K562 (cell line): ENCODE measurements around the gene CPT1C. TPM values are rescaled to one million over a fixed set of nuclear protein-coding genes. Genes with fewer than 3 reads are reported as not detected.
A peak's percentile ranks its signal among the peaks of the same experiment; 100 is the strongest.

Source experiments
- ATAC-seq: fragments of 200-7000 bp; cut with Tn5 transposase; 3 replicates; pipeline ENCODE4 v1.9.1; 2020; ENCODE audit warnings: moderate library complexity
- BruUV-seq: library from RNA; stranded (reverse); fragments of 400-500 nt; replicated peaks from 2 replicates; lab custom pipeline; 2021; lab: Mats Ljungman, UMichigan
- CTCF ChIA-PET: fragments of 300-600 bp; formaldehyde crosslinking; extraction: SDS; loops from one replicate; lab custom pipeline; 2021; ENCODE audit warnings: low intra/inter-chr PET ratio; lab: Yijun Ruan, JAX
- POLR2A ChIA-PET: fragments of 300-600, 350-650 bp; sonication (Branson Sonifier 250); formaldehyde crosslinking; extraction: SDS; loops from one replicate; lab custom pipeline; 2021; ENCODE audit warnings: antibody characterized with exemption, inconsistent platforms; lab: Yijun Ruan, JAX
- DNase-seq, 4 experiments: peaks; one replicate each; pipeline versions ENCODE4 v3.0.0 to v3.0.0-alpha.2; 2011 to 2018; ENCODE audit warnings: low spot score in 3 of 4, mixed read lengths in 3 of 4; ENCODE audit errors: extremely low read depth in 1 of 4
- FAIRE-seq: peaks from 2 replicates; lab custom pipeline; 2011; peaks lifted over from hg19 to GRCh38; lab: Jason Lieb, UNC
- H2AFZ ChIP-seq: 2 replicates; pipeline ENCODE4 v1.6.0; 2011; ENCODE audit warnings: low read depth, low read length, control low read depth, inconsistent platforms
- H3K27ac ChIP-seq: fragments of 200-600 bp; 3 replicates; pipeline ENCODE4 v1.8.0; 2011; ENCODE audit warnings: low read depth, mild to moderate bottlenecking, control low read depth, inconsistent platforms, low read length, moderate library complexity, mixed read lengths; ENCODE audit errors: extremely low read depth
- H3K27me3 ChIP-seq, 2 experiments: fragments of 300-600 bp in 1 of 2; 2 replicates in 1 of 2; 3 replicates in 1 of 2; pipeline versions ENCODE4 v1.6.0 to v1.8.0; 2011; ENCODE audit warnings: inconsistent platforms in 2 of 2, low read length in 2 of 2, mild to moderate bottlenecking in 1 of 2, mixed read lengths in 1 of 2, moderate library complexity in 1 of 2; ENCODE audit not compliant: control insufficient read depth in 2 of 2, insufficient read depth in 2 of 2
- H3K36me3 ChIP-seq: fragments of 300-600 bp; 3 replicates; pipeline ENCODE4 v1.8.0; 2011; ENCODE audit warnings: mild to moderate bottlenecking, low read length, inconsistent platforms; ENCODE audit not compliant: control insufficient read depth, insufficient read depth
- H3K4me1 ChIP-seq, 2 experiments: fragments of 200-600 bp in 1 of 2; replicated peaks in 1 of 2; 2 replicates in 1 of 2; 3 replicates in 1 of 2; pipeline versions ENCODE4 v1.5.1 to v1.8.0; 2011; ENCODE audit warnings: inconsistent platforms in 2 of 2, low read length in 2 of 2, mild to moderate bottlenecking in 1 of 2, mixed read lengths in 1 of 2, moderate library complexity in 1 of 2; ENCODE audit not compliant: control insufficient read depth in 2 of 2, insufficient read depth in 2 of 2
- H3K4me2 ChIP-seq: 2 replicates; pipeline ENCODE4 v1.6.1; 2011; ENCODE audit warnings: low read length, control low read depth, inconsistent platforms, mixed read lengths; ENCODE audit not compliant: insufficient read depth
- H3K4me3 ChIP-seq: fragments of 200-600 bp; sonication (generic), shearing (Covaris generic); 2 replicates; pipeline ENCODE4 v1.5.1; 2016; ENCODE audit warnings: control low read depth, inconsistent platforms
- H3K79me2 ChIP-seq: fragments of 200-600 bp; 3 replicates; pipeline ENCODE4 v1.8.0; 2011; ENCODE audit warnings: low read length, inconsistent platforms; ENCODE audit not compliant: control insufficient read depth, insufficient read depth
- H3K9ac ChIP-seq, 2 experiments: 2 replicates each; pipeline versions ENCODE4 v1.6.0 to v1.6.1; 2011; ENCODE audit warnings: low read depth in 2 of 2, low read length in 2 of 2, control low read depth in 1 of 2, inconsistent platforms in 1 of 2, mild to moderate bottlenecking in 1 of 2, mixed read lengths in 1 of 2; ENCODE audit not compliant: insufficient read depth in 1 of 2
- H3K9me1 ChIP-seq: one replicate; pipeline ENCODE4 v1.6.0; 2011; ENCODE audit warnings: inconsistent platforms, mild to moderate bottlenecking, low read length, moderate library complexity; ENCODE audit not compliant: control insufficient read depth, insufficient read depth
- H3K9me3 ChIP-seq: replicated peaks from 2 replicates; pipeline ENCODE4 v1.5.1; 2011; ENCODE audit warnings: low read depth, low read length, inconsistent platforms; ENCODE audit not compliant: control insufficient read depth, insufficient read depth
- H4K20me1 ChIP-seq: replicated peaks from 2 replicates; pipeline ENCODE4 v1.6.1; 2011; ENCODE audit warnings: low read length, inconsistent platforms, mixed read lengths; ENCODE audit not compliant: control insufficient read depth, insufficient read depth
- BCL6 ChIP-seq: fragments of 250-450 bp; sonication (Bioruptor Pico); IDR thresholded peaks from 2 replicates; pipeline ENCODE4 v1.4.0; 2020
- CBX3 ChIP-seq, 2 experiments: IDR thresholded peaks; 1 replicate in 1 of 2; 2 replicates in 1 of 2; pipeline ENCODE4 v1.6.1; 2012; ENCODE audit warnings: inconsistent platforms in 2 of 2, low read length in 2 of 2, borderline replicate concordance in 1 of 2, control low read depth in 1 of 2
- CHD1 ChIP-seq: fragments of 200-600 bp; sonication (generic); IDR thresholded peaks from one replicate; pipeline ENCODE4 v1.6.1; 2012; ENCODE audit warnings: mild to moderate bottlenecking, moderate library complexity, low read length, inconsistent platforms
- CHD7 ChIP-seq: fragments of 200-600 bp; sonication (generic); IDR thresholded peaks from one replicate; pipeline ENCODE4 v1.6.1; 2012; ENCODE audit warnings: mild to moderate bottlenecking, low read depth, low read length, inconsistent platforms
- EP400 ChIP-seq: fragments of 450-650 bp; IDR thresholded peaks from 2 replicates; pipeline ENCODE4 v1.6.1; 2017; ENCODE audit warnings: antibody characterized with exemption, mild to moderate bottlenecking, moderate library complexity
- KAT7 ChIP-seq: sonication (generic); formaldehyde crosslinking; IDR thresholded peaks from 2 replicates; pipeline ENCODE4 v1.8.0; 2022; ENCODE audit warnings: missing genetic modification reagents, mild to moderate bottlenecking, borderline replicate concordance
- MTA1 ChIP-seq: fragments of 450-650 bp; IDR thresholded peaks from 2 replicates; pipeline ENCODE4 v1.6.1; 2017; ENCODE audit warnings: borderline replicate concordance
- PTBP1 ChIP-seq: fragments of 200-400 bp; formaldehyde crosslinking; IDR thresholded peaks from 2 replicates; pipeline ENCODE4 v1.6.1; 2017; ENCODE audit warnings: low read depth, low read length
- SRSF3 ChIP-seq: fragments of 200-400 bp; formaldehyde crosslinking; IDR thresholded peaks from 2 replicates; pipeline ENCODE4 v1.6.1; 2016; ENCODE audit warnings: mild to moderate bottlenecking, low read length, moderate library complexity; ENCODE audit not compliant: insufficient read depth
- ZC3H4 ChIP-seq: sonication (generic); formaldehyde crosslinking; IDR thresholded peaks from 2 replicates; pipeline ENCODE4 v1.9.0; 2021; ENCODE audit warnings: missing genetic modification reagents, borderline replicate concordance
- ZFP36 ChIP-seq: fragments of 150-350 bp; IDR thresholded peaks from 2 replicates; pipeline ENCODE4 v1.6.1; 2018; ENCODE audit warnings: low read length, low read depth; ENCODE audit not compliant: partially characterized antibody
- ZNF354B ChIP-seq: fragments of 250-450 bp; sonication (Bioruptor Pico); IDR thresholded peaks from 2 replicates; pipeline ENCODE4 v1.4.0; 2020
- WGBS: fragments of 100-300 bp; shearing (Covaris generic); methylation state at CpG from one replicate; pipeline ENCODE4 v1.1.6; 2016; ENCODE audit warnings: low coverage, mixed read lengths; ENCODE audit not compliant: insufficient coverage; ENCODE audit errors: missing lambda C conversion rate; 5-methylcytosine and 5-hydroxymethylcytosine counted together
- in situ Hi-C: fragments of 300-500 bp; cut with MboI; formaldehyde crosslinking; loops from 4 replicates; pipeline ENCODE4 v1.15.0; 2018; ENCODE audit warnings: inconsistent platforms, mixed read lengths
- intact Hi-C: fragments of 100-400 bp; cut with micrococcal nuclease; formaldehyde crosslinking; loops from 2 replicates; pipeline ENCODE4 v1.14.2; 2022
- polyA plus RNA-seq, 8 experiments: library from polyadenylated mRNA; depleted of rRNA in 4 of 8; stranded (reverse) in 5 of 8; unstranded in 3 of 8; fragments of >200 nt; fragmentation: Nextera tagmentation in 2 of 8; fragmentation: Illumina TruSeq in 1 of 8; extraction: Ambion mirVana in 2 of 8; extraction: Trizol in 1 of 8; gene quantifications; 2 replicates each; pipeline versions ENCODE4 v1.2.1 to v1.2.3, GENCODE V29; 2011 to 2014; ENCODE audit warnings: inconsistent platforms in 1 of 8, missing spikeins in 1 of 8
- total RNA-seq, 7 experiments: library from RNA; depleted of rRNA in 6 of 7; stranded (reverse); fragments of >200 nt in 6 of 7; fragmentation: Illumina TruSeq in 2 of 7; extraction: Trizol in 2 of 7; gene quantifications; 2 replicates each; pipeline versions ENCODE4 v1.2.1 to v1.2.3, GENCODE V29; 2011 to 2021; ENCODE audit warnings: low replicate concordance in 1 of 7

Gene CPT1C
- total and polyA plus RNA-seq, 9 of the 15 experiments (the other 6 are each of a cell fraction or from before 2014, with no cell fraction given), result 1.9 to 12.3 (median 3.0) TPM

- ChIA-PET POLR2A (interaction anchor here (1.4 kb wide), 1 partner anchor 11 kb away, joined by 3 read pairs; no protein-coding TSS in a partner anchor), CTCF (no interaction called here)
- H3K4me3 ChIP-seq, result no peak overlapping the region
- no TSS peak for BruUV-seq
- H3K4me1 ChIP-seq, result peaks cover 10 to 23% of the 10 kb centered on the region in 2 experiments; a peak in 4 of 5 replicates
- DNase-seq, result no peak
- no peak for ATAC-seq
- no peak overlapping the region for H3K27ac ChIP-seq
- no peaks in the 10 kb centered on the region for H4K20me1 ChIP-seq
- in situ Hi-C loops (no loop called here), intact Hi-C loops (no loop called here)
- WGBS, result 73% methylated on average over 21 of the region's 22 CpGs
- no peaks in the 10 kb centered on the region for H3K27me3 ChIP-seq
- no peak overlapping the region for H3K4me2 ChIP-seq
- H3K9me1 ChIP-seq, result no peaks in the 10 kb centered on the region
- no peak for FAIRE-seq
- no peak overlapping the region for H2AFZ ChIP-seq
- H3K79me2 ChIP-seq, result no peaks in the 10 kb centered on the region
- no peaks in the 10 kb centered on the region for H3K36me3 ChIP-seq
- no peaks in the 10 kb centered on the region for H3K9me3 ChIP-seq
- no peak overlapping the region; a peak in 1 of 4 replicates for H3K9ac ChIP-seq
- TF ChIP-seq KAT7 (CRISPR knock-in tag), result no peak
- TF ChIP-seq CHD7, result no peak
- peak; percentile 73 for TF ChIP-seq ZFP36
- no peak for TF ChIP-seq BCL6
- TF ChIP-seq CBX3 (IDR thresholded peaks at IDR 0.05; ENCODE audit: borderline replicate concordance in 1 of 2, low read length in 2 of 2), result no peak
- TF ChIP-seq PTBP1, result 0 out of 2 replicates have a peak, but pooled peaks have one; percentile 38
- TF ChIP-seq EP400, result no peak
- TF ChIP-seq CHD1, result no peak
- no peak for TF ChIP-seq MTA1
- TF ChIP-seq ZNF354B (CRISPR knock-in tag), result no peak
- TF ChIP-seq SRSF3, result no peak
- no peak for TF ChIP-seq ZC3H4 (CRISPR knock-in tag)
These were observed 14.1 kb downstream of the CPT1C start for GRCh38 chr19:49704888-49705642.
